ENCODE data around the gene SMIM1.

Gene SMIM1

DNA sequence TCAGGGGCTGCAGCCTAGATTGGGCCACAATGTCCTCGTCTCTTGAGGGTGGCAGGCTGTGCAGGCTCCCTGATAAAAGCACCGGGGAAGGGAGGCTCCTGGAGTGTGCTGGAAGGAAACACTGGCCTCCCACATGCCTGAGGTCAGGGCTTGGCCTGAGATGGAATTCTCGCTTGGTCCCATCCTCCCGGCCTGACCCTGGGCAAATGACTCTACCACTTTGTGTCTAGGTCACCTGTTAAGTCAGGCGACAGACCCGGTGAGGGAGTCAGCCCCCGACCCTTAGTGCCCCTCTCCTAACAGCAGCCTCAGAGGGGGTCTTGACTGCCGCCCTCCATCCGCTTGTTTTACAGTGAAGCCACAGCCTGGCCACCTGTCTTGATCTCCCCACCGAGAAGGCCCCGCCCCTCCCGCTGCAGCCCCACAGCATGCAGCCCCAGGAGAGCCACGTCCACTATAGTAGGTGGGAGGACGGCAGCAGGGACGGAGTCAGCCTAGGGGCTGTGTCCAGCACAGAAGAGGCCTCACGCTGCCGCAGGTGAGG is 2.5 kb downstream of the SMIM1 start:
- in situ Hi-C loops (cut with HindIII; ENCODE audit: low sequenced_read_pairs) = loop anchor here (5.0 kb wide), 1 partner anchor 42 kb away; no protein-coding TSS in a partner anchor

DNA sequence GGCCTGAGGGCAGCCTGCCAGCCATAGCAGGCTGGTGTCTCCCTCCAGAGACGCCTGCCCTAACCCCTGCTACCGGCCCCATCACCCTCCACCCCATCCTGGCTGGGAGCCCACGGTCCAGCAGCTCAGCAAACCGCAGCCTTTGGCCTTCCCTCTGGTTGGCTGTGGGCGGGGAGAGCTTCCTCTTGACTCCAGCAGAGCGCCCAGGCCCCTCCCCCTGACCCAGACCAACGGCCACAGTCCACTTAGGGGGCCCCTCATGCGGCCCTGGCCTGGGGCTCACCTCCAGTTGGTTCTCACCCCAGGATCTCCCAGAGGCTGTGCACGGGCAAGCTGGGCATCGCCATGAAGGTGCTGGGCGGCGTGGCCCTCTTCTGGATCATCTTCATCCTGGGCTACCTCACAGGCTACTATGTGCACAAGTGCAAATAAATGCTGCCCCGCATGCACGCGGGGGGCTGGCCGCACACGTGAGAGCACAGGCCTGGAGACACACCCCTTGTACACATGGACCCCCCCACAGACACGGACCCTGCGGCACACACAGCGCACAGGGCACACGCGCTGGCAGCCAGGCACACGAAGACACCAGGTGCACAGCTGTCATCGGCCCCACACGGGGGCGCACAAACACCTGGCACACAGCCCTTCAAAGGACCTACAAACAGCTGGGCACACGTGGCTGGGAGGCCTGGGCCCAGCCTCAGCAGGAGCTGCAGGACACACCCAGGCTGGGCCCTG is 3.1 kb downstream of the SMIM1 start:
- in situ Hi-C loops (cut with HindIII; ENCODE audit: low sequenced_read_pairs) = no loop called here

DNA sequence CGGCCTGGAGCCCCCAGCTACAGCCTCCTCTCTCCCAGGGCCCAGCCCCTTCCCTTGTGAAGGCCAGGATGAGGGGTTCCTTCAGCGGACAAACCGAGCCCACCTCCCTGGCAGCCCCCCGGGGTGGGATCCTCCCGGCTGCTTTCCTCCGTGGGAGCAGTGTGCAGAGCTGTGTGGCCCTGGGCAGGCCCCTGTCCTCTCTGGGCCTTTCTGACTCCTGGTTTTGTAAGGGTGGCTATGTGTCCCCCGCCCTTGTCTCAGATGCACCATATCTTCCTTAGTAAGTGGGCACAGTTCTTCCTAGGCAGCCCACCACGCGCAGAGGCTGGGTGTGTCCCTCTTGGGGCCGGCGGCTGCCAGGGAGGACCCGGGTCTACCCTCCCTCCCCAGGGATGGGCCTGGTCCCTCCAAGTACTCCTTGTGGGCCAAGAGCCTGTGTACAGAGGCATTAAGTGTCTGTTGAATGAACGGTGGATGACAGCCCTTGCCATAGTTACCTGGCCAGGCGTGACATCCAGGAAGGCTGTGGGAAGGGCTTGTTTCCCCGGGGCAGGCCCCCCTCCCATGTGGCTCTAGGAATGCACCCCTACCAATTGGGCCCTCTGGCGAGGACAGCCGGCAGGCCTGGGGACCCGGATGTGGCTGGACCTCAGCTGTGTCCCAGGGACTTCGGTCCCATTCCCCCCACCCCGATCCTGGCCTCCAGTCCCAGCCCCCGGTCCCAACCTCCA is 3.8 kb downstream of the SMIM1 start:
- in situ Hi-C loops (cut with HindIII; ENCODE audit: low sequenced_read_pairs) = no loop called here

DNA sequence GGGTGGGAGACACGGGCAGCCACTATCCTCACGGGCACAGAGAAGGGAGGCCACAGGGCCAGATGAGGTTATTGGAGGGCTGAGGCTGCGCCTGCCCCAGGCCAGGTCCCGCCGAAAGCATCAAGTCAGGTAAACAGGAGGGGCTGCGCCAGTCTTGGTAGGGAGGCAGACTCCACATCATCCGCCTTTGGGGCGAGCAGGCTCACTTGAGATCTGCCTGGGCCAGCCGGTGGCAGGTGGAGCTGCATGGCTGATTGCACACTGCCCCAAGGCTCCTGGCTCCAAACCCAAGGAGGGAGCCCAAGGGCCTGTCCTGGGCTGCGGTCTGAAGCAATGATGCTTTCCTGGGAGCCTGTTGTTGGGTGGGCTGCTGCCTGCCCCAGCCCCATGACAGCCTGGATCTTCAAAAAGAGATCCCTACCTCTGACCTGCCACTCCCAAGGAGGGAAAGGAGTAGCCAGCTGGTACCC is 4.6 kb downstream of the SMIM1 start:
- in situ Hi-C loops (cut with HindIII; ENCODE audit: low sequenced_read_pairs) = no loop called here

DNA sequence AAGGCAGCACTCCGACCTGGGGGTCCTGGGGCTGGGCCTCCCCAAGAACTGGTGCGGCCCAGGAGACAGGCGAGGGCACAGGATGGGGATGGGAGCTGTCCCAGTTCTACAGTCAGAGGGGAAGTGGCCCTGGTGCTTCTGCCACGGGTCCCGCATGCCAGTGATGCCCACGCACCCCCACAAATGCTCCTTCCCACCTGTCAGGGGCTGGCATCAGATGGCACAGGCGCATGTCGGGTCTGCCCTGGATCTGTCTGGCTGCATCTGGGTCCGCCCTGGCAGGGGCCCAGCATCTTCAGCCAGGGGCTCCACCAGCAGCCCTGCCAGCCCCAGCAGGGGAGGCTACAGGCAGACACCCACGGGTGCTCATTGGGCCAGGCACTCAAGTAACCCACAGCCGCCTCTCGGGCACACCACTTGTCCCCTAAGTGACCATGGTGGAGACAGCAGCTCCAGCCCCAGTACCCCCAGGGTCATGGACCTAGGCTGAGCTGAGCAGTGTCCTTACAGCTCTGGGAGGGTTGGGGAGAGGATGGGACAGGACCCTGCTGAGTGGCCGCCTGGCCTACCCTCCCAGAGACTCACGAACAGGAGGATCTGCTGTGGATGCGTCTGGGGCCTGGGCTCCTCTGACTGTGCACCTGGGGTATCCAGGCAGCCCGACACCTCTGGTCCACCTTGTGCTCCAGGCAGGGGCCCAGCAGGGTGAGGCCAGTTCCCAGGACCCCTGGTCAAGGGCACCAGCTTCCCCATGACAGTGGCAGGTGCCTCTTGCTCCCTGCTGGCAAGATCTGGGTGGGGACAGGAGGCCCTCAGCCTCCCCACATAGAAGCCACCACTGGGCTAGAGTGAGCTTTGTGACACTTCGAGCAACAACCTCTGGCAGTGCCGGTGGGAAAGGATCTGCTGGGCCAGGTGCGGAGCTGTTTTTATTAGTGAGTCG is 5.4 kb downstream of the SMIM1 start:
- in situ Hi-C loops (cut with HindIII; ENCODE audit: low sequenced_read_pairs) = no loop called here

DNA sequence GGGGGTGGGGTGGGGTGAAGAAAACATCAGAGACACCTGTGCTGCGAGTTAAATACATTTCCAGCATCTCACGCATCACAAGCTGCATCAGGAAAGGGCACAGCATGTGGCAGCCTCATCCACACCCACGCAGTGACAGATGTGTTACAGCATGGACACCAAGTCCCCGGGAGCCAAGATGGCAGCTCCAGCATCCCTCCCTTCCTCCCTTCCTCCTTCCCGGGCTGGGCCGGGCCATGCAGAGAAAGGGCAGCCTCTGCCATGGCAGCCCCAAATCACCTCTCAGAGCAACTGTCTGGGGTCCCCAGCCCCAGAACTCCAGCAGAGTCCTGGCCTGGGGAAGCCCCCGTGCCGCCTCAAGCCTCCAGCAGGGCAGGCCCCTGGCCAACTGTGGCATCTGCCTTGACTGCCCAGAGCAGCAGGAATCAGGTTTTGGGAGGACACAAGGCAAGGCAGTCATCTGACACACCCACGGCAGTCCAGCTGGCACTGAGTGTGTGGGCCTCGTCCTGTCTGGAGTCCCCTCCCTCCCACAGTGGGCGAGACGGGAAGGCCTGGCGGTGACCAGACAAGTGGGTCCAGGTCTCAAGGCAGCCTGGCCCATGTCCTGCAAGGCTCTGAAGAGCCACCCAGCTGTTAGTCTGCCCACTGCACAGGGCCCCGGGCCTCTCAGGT is 6.2 kb downstream of the SMIM1 start:
- in situ Hi-C loops (cut with HindIII; ENCODE audit: low sequenced_read_pairs) = no loop called here

DNA sequence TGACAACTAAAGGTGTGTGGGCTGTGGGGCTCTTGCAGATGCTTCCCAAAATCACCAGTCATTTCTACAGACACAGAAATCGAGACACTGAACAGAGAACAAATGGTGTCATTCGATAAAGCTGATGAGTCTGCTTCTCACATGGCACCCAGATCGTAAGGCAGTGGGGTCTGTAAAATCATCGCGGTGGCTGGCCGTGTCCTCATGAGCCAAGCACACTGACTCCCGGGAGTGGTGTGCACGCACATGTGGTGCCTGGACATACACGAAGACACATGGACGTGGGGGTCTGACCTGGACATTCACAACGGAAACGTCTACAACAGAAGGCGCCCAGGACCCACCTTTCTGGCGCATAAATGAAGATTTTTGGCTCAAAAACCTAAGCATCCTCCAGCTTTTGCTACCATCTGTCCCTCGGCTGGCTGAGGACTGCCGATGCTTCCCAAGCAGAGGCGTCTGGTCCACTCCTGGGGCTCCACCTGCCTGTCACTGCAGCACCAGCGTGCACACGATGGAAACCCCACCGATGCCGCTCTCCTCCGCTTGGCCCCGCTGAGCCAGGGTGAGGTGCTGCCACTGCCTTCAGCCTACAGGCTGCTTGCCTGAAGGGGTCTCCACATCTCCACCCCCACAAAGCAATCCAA is 6.8 kb downstream of the SMIM1 start:
- in situ Hi-C loops (cut with HindIII; ENCODE audit: low sequenced_read_pairs) = no loop called here

DNA sequence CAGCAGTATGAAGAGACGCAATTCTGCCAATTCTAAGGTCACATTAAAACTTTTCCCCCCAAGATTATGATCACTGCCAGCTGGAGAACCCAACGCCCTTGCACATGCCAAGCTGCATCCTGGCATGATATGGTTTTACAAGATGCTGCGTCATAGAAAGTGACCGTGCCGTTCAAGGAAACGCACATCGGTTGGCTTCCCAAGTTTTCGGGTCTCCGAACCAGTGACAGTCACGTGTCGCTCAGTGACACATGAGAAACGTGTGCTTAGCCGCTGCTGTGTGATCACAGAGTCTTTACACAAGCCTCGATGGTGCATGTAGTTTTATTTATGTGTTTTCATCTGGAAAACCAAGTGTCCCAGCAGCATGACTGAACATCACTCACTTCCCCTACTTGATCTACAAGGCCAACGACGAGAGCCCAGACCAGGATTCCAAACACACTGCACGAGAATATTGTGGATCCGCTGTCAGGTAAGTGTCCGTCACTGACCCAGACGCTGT is 7.4 kb downstream of the SMIM1 start:
- in situ Hi-C loops (cut with HindIII; ENCODE audit: low sequenced_read_pairs) = no loop called here

DNA sequence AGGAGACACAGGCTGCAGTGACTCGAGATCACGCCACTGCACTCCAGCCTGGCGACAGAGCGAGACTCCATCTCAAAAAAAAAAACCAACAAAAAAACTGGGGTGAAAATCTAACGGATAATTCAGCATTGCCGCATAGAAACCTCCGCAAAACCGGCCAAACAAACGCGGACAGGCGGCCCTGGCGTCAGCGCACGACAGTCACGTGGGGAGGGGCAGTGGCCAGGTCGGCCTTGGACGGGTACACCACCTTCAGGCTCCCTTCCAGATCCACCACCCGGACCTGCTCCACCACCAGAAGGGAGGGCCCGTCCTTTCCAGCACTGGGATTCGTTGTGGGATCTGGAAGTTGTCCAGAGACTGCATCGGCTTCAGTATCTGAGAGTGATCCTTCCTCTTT is 8.4 kb downstream of the SMIM1 start:
- in situ Hi-C loops (cut with HindIII; ENCODE audit: low sequenced_read_pairs) = no loop called here

DNA sequence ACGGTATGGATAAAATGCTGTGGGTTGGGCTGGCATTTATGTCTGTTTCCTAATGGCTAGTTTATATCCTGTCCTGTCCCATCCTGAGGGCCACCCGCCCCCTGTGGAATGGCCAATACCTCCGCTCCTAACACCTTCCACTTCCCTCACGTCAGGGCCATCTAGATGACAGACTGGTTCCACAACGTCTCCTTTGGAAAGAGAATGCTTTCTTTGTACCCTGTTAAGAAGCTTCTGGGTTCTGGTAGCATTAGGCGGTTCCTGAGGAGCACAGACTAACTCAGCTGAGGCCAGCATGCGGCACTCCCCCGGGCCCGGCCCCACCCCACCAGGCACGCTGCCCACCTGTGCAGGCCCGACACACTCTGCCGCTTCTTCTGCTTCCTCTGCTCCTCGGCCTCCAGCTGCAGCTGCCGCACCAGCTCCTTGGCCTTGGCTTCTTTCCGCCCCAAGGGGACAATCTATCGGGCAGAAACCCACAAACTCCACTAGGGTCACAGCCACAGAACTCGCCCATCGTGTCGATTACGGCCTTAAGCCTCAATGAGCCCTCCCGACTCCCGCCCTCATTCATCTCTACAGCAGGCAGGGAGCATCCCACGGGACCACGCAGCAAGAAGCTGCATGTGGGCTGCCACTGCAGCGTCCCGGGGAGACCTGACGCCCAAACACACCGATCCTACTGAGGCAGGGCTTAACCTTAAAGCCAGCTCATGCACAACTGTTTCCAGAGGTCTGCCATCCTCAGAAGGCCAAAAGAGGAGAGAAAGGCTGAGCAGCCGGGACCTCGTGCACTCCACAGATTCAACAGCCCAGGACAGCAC is 11.3 kb downstream of the SMIM1 start:
- in situ Hi-C loops (cut with HindIII; ENCODE audit: low sequenced_read_pairs) = no loop called here

DNA sequence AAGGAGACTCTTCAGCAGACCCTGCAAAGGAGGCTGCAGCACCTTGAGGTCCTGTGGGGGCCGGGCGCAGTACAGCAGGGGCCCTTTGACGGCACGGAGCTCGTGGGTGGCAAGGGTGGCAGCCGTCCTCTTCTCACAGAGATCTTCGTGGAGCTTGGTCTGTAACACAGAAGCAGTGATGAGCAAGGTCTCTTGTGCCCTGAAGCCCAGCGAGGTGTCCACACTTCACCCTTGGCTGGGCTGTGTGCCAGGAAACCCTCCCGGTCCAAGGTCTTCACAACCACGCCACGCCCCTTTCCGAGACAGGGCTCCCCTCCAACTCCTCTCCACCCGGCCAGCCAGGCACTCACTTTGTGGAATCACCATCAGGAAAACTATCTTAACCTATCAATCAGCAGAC is 12.5 kb downstream of the SMIM1 start:
- in situ Hi-C loops (cut with HindIII; ENCODE audit: low sequenced_read_pairs) = no loop called here

DNA sequence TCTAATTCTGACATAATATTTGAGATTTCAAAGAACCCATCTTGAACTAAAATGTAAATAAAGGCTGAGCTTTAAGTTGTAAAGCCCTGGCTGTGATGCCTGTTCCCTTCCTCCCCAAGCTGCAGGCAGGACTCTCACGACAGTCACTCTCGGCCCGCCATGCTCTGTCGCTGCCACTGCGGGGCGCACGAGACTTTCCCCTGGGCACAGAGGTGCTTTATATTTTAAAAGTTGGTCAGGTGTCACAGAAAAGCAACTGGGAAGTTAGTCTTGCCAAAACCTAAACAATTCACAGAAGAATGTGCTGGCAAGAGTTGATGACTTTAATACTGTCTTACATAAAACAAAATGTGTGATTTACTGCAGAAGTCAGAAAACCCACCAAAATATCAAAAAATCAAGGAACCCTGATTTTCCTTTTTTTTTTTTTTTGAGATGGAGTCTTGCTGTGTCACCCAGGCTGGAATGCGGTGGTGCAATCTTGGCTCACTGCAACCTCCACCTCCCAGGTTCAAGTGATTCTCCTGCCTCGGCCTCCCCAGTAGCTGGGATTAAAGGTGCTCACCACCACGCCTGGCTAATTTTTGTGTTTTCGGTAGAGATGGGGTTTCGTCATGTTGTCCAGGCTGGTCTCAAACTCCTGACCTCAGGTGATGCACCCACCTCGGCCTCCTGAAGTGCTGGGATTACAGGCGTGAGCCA is 13.1 kb downstream of the SMIM1 start:
- in situ Hi-C loops (cut with HindIII; ENCODE audit: low sequenced_read_pairs) = no loop called here

DNA sequence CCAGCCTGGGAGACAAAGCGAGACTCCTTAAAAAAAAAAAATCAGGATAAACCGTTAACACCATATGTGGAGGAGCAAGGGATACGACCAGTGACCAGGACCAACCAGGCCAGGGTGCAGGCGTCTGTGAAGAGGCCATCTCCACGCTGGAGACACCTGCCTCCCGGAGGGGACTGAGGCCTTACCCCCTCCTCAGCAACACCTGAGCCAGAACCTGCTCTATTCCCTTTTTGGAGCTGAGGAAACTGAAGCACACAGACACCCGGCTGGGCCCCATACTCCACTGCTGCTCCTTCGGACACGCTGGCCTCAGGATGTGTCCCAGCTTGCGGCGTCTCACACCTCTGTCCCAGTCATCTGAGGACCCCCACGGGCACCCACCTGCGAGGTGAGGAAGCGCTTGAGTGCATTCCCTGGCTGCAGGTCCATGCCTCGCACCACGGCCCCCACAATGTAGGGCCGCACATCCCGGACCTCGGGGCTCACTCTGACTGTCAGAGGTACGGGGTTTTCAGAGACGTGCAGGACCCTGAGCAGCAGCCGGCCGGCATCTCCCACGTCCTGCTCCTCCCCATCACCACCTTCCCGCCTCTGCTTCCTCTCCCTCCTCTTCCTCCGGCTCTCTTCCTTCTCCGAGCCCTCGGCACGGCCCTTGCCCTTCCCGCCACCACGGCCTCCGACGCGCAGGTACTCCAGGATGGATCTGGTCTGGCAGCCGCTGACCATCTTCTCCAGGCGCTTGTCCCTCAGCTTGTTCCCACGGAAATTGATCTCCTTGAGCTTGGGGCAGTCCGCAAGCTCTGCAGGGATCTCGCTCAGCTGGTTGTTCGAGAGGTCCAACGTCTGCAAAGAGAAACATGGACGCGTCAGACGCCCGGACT is 14.2 kb downstream of the SMIM1 start:
- in situ Hi-C loops (cut with HindIII; ENCODE audit: low sequenced_read_pairs) = no loop called here

DNA sequence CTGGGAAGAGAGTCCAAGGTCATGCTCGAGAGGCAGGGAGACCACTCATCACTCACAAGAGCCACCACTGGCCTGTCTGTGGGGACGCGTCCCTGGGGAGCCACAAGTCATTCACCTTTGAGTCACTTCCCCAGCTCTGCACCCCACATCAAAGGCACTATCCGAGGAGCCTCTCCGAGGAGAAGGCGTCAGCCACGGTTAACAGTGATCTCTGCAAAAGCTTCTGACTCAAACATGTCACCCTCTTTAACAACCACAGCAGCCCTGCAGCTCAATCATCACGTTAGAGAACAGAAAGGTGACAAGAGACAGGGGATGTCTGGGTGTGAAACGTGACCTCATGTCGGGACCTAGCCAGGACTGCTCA is 14.8 kb downstream of the SMIM1 start:
- in situ Hi-C loops (cut with HindIII; ENCODE audit: low sequenced_read_pairs) = no loop called here

DNA sequence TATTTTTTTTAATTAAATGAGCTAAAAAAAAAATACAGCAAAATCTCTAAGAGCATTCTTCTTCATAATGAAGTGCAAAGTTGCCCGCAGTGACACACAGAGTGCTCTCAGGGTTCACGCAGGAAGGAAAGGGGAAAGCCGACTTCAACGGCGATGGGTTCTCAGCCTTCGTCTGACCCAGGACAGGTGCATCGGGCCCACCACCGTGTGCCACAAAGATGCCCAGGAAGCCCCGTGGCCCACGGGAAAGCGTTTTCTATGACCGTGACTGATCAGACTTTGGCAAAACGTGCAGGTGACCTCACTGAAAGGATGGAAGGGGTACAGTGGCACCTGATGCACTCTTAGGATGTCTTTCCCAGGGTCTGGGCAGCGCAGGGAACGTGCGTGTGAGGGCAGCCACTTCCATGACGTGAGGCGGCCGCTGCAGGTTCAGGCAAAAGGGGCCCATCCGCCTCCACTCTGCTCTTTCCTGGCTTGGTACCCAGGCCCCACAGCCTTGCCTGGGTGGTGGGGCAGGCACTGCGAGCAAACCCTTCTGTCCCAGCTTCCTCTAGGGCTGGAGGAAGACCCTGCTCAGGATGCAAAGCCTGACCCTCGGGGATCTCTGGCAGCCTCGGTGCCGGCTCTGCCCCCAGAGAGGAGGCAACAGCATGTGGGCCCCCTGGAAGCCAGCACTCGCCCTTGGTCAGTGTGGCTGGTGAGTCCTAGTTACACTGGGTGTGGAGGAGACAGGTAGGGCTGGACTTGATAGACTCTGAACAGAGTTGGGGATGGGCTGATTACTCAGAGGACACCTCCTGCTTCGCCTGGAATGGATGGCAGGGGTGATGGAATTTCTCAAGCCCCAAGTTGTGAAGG is 15.4 kb downstream of the SMIM1 start:
- in situ Hi-C loops (cut with HindIII; ENCODE audit: low sequenced_read_pairs) = no loop called here

DNA sequence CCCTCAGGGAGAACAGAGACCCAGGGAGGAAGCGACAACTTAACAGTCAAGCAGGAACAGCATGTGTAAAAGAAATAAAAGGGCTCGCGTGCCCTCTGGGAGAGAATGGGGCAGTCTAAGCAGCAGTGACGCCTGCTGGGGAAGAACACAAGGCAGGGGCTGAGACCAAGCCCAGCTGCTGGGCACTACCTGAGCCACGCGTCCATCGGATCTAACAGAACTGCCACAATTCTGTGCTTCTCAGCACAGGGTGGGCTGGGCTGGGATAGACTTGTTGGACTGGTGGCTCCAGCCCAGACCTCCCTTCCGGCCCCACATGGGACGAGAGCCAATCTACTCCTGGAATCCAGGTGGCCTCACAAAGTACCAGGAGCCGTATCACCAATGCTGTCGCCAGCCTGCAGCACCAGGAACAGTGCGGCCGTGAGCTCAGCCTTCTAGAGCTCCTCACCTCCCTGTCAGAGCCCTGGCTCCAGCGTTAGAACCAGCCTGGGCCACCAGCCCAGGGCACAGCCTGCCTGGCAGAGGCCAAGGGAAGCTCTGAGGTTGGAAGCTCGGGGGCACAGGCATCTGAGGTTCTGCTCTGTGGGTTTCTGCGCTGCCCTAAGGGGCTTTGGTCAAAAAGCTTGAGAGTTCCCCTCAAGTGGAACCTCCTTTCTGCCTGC is 16.3 kb downstream of the SMIM1 start:
- in situ Hi-C loops (cut with HindIII; ENCODE audit: low sequenced_read_pairs) = no loop called here
